GM19035 (cell line): Measurements from ENCODE around the gene ANO1.

Source experiments
- ATAC-seq: cut with Tn5 transposase; IDR thresholded peaks from one replicate; pipeline ENCODE4 v1.9.1; 2021; ENCODE audit not compliant: unreplicated experiment

Gene ANO1

DNA sequence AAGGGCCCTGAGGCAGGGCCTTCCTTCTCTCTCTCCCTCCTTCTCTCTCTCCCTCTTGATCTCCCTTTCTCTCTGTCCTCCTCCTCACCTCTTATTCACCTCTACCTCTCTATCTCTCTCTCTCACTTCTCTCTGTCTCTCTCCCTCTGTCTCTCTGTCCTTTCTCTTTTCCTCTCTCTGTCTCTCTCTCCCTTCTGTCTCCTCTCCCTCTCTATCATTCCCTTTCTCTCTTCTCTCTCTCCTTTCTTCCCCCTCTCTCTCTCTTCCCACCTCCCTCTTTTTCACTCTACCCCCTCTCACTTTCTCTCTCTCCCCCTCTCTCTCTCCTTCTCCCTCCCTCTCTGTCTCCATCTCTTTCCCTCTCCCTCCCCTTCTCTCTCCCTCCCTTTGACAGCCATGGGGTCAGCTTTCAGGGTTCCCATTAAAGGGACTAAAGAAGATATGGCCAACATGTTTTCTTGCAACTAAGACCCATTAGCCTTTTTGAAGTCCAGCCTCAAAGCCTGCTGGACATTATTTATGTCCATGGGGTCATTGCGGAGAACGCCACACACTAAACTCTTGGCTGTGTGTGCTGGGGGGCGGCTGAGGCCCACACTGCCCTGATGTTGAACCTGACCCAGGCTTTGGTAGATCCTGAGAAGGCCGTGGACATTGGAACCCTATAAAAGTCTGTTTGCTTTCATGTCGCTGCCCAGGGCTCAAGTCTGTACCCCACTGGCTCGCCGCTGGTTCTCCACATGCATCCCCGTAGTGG lies 15.0 kb downstream of the ANO1 start:
- ATAC-seq: no peak

DNA sequence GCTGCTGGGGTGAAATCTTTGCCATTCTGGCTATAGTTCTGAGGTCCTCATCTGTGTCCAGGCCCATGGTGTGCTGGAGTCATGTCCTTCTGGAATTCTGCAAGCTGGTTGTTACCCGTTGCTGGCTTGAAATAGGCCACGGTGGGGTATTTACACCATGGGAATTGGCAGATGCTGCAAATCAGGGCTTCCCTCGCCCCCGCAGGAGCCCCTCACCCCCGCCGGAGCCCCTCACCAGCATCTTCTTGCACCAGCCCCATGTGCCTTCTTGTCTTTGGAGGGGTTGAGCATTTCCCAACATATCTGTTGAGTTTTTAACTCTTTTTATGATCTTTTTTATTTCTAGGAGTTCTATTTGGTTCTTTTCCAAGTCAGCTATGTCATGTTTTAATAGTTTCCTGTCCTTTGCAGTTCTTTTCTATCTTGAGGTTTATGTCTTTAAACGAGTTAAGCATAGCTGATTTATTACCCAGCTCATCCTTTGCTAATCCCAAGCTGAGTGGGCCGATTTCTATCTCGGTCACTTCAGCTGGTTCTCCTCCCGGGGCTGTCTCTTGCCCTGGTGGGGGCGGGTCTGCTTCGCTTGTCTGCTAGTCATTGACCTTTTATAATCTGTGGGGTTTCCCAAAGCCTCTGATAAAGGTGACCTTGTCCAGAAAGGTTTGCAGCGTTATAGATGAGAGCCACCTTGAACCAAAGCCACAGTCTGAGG lies 17.6 kb downstream of the ANO1 start:
- ATAC-seq: no peak

DNA sequence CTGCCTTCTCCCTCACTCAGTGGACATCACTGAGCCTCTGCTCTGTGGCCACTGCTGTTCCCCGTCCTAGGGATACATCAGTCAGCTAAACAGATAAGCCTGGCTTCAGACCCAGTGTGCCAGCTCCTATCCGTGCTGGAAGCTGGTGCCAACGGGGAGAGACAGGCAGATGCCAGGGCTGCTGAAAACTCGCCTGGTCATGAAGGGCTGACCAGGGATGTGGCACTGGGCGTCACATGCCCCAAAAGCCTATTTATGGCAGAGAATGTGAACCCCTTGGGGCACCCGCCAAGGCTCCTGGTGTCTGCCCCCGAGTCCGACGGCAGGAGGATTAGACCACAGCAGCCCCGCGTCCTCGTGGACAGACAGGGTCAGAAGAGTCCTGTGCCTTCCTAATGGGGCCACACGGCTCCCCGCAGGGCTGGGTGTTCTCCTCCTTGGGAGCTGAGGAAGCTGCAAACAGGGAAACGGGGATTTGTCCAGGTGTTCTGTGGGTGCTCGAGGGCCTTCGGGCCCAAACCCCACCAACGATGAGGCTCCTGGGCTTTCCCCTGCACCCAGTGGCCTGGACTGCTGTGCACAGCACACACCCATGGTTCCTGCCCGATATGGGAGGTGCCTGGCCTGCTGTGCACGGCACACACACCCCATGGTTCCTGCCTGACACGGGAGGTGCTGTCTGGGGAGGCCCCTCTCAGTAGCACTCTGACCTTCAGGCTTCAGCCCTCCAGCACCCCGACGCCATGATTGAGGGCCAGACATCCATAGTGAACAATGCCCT lies 19.9 kb downstream of the ANO1 start:
- ATAC-seq: no peak

DNA sequence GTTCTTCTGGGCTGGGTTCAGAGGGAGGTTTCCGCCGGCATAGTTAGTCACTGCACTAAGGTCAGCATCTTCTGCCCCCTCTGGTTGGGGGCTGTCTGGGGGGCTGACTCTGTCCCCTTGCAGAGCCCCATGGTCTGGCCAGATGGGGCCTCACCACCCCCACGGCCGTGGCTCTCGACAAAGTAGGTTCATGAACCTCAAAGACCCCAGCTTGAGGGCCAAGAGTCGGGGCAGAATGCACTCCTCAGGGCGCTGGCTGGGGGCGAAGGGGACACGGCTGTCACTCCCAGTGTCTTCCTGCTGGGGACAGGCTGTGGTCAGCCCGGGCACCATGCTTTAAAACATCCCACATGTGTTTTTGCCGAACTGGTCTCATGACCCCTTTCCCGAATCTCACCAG lies 20.8 kb downstream of the ANO1 start:
- no peak for ATAC-seq

DNA sequence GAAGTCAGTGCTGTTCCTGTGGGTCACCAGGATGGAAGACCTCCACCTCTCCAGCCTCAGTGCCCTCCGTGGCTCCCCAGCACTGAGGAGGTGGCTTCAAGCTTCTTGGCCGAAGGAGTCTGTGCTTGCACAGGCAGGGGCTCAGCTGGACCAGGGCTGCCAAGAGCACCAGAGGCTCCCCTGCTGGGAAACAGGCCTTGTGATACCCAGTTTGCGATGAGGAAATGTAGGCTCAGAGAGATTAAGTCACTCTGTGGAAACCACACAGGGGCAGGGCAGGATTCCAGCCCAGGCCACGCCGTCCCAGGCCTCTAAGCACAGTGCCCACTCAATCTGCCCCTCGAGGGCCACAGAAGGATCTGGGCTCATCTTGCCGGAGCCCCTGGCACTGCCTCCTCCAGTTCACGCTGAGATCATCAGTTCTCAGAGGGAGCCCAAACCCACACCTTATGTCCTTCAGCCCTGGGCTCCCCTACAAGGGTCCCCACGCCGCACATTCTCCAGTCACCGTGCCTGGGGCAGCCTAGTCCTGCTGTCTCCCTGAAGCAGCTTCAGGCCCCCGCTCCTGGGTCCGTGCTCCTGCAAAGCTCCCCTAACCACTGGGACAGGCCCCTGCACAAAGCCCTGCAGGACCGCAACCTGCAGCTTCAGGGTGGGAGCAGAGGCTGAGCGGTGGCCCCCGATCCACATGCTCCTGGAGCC lies 21.6 kb downstream of the ANO1 start:
- no peak for ATAC-seq

DNA sequence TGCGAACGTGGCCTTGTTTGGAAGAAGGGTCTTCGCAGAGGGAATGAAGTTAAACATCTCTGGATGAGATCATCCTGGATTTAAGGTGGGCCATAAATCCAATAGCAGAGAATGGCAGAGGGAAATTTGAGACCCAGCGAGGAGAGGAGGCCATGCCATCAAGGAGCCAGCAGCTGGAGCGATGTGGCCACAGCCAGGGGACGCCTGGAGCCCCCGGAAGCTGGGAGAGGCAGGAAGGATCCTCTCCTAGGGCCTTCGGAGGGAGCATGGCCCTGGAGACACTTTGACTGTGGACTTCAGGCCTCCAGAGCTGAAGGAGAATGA lies 22.1 kb downstream of the ANO1 start:
- no peak for ATAC-seq

DNA sequence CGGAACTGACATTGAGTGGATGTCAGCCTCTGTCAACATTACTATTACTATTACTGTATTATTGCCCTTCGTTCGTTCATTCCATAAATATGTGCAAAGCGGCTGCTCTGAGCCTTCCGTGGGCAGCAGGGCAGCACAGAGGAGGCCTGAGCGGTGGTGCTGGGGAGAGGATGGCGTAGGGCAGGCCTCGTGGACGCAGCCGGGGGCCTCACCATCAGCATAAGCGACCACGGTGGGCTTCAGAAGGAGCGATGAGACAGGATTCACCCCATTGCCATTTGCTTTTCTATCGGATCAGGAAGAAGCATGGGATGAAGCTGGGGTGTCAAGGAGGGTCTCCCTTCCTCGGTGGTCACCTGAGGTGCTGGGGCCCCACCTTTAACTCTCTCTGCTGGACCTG lies 22.7 kb downstream of the ANO1 start:
- ATAC-seq: no peak

DNA sequence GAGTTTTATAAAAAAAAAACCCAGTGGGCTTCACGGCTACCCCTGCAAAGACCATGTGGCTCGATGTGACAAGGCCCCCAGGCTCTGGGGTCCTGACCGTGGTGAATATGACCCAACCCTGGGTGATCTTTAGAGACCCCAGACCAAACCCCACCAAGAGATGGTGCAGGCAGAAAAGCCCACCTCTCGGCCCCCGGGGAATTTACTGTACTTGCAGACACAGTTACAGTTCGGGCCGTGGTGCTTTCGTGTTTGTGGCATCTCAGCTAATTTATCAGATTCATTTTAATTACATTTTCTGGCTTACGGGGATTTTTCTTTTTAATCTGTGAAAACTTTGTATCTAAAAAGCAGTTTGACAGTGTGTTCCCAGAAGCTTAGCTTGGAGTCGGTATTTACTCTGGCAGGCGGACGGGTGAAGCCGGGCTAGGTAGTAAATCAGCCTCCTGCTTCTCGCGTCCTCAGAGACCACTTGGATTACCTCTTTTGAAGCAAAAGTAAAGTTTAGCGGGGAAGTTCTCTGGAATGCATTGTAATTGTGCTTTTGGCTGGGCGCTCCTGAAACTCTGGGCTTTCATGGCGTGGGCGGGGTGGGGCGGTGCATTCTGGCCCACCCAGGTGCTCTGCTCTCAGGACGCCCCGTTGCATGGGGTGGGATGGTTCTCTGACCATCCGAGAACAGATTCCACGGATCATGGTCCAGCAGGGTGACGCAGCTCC lies 25.3 kb downstream of the ANO1 start:
- ATAC-seq: no peak

DNA sequence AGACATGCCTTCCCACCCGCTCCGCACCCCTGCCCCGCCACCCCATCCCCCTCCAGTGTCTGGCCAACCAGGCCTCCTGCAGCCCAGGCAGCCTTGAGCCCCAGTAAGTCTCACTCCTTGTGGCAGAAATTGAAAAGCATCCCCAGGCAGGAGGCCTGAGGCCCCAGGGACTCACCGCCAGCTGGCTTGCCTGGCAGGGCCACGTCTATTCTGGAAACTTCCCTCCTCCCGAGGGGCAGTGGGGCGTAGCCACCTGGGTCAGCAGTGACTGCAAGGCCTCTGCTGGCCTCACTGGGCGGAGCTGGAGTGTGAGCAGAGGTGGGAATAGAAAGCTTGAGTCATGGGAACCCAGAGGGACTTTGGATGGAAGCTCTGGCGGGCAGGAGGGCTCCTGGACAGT lies 26.3 kb downstream of the ANO1 start:
- ATAC-seq: no peak

DNA sequence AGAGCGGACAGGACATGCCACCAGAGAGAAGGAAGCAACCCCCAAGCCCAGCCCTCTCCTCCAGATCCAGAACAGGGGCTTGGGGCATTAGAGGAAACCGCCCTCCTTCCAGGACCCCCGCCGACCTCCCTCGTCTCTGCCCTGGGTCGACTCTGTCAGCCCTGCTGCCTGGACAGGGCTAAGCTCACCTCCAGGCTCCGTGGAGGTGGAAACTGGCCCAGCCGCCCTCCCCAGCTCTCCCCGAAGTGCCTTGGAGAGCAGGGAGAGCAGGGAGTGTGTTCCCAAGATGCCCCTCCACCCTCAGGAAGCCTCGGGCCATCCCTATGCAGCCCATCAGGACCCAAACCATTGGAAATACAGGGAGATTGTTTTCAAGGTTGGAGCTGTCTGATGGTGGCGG lies 26.8 kb downstream of the ANO1 start:
- no peak for ATAC-seq

DNA sequence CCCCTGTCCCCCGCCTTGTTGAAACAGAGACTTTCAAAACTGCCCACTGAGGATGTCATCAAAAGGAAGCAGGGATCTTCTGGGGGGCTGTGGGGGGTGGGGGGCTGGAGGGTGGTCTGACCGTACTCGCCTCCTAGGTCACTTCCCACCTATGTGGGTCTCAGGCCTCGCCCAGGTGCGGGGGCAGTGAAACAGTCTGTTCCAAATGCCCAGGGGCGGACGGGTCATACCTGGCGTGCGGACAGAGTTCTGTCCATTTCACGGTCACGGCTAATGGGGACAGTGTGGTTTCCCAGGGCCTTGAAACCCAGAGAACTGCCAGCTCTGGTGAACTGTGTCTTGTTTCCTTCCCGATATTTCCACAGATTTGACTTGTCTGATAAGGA lies 27.2 kb downstream of the ANO1 start:
- no peak for ATAC-seq

DNA sequence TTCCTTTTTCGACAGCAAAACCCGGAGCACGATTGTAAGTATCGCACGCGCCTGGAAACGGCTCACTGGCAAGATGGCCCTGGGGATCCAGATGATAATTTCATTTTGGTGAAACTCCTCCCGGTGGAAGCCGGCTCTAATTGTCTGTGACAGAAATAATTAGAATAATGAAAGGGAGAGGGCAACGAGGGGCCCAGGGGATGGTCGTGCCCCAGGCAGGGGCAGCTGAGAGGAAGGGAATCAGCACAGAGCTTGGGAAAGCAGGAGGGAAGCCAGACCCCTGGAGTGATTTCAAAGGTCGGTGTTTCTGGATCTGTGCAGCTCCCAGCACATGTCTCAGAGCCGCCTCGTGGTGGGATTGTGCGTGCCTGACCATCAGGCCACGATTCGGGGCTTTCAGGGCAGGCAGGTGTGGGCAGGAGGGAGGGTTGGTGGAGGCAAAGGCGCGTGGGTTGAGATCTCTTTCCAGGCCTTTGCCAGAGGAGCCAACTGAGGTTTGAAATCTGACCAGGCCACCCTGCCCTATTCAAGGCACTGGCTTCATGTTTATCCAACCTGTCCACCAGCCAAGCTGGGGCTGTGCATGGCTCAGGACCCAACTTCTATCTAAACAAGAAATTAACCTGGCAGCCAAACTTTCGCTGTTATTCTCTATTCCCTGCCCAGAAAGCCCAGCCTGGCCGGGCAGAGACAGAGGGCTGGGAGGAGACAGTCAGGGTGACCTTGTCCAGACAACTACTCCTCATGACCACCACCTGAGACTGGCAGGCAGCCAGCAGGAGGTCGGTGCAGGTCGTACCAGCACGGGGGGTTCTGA lies 27.8 kb downstream of the ANO1 start:
- no peak for ATAC-seq

DNA sequence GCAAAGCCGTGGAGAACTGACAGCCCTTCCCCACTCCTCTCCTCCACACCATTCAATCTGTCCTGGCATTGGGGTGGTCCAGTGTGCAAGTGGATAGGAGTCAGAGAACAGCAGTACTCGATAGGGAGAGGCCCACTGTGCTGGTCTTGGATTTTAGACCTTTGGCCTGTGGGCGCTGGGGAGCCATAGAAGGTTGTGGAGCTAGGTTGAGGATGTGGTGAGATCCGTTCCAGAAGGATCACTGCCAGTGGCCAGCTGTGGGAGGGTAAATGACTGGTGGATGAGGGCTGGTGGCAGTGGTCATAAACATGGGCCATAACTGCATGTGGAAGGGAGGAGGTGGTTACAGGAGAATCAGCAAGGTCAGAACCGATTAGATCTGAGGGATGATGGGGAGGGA lies 28.6 kb downstream of the ANO1 start:
- ATAC-seq: no peak

DNA sequence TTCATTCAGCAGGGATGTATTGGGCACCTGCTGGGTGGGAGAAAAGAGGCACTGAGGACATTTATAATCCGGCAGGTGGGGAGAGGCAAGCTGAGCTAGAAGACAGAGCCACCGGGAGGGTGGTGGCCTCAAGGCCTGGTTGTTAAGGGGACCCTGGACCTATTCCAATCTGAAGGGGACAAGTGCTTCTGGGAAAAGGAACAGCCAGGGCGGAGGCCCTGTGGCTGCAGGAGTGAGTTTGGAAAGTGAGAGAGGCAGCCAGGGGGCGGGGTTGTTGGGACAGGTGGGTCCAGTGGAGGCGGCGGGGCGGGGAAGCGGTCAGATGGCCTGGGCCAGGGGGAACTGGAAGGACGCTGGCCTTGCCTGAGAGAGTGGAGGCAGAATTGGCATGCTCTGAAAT lies 29.1 kb downstream of the ANO1 start:
- ATAC-seq: no peak

DNA sequence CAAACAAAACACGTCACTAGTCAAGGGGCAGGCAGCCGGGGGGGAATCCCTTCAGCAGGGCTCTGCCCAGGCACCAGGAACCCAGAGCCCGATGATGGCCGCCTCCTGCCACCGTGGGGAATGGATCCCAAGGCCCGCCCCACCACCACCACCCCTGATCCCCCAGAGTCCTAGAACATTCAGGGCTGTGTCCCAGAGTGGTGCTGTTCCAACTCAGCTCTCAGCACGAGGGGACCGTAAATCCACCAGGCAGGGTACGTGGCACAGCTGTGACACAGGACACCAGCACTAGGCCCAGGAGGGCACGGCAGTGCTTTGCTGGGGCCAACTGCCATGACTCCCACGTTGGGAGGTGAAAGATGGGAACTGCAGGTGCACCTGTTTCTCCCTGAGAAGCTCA lies 29.6 kb downstream of the ANO1 start:
- no peak for ATAC-seq

DNA sequence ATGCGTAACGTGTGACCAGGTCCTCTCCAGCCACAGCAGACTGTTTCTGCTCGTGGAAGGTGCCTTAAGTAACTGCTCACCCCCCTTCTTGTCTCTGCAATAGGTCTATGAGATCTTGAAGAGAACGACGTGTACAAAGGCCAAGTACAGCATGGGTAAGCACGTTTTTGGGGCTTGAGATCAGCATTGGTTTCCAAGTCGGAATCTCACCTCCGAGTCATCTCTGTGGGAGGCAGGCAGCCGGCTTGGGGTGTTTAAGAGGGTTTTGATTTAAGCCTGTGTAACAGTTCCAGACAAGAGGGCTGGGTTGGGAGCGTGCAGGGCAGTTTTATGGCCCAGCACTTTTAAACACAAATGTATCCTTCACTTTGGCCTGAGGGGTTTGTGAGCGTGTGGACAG lies 30.1 kb downstream of the ANO1 start:
- ATAC-seq: no peak

DNA sequence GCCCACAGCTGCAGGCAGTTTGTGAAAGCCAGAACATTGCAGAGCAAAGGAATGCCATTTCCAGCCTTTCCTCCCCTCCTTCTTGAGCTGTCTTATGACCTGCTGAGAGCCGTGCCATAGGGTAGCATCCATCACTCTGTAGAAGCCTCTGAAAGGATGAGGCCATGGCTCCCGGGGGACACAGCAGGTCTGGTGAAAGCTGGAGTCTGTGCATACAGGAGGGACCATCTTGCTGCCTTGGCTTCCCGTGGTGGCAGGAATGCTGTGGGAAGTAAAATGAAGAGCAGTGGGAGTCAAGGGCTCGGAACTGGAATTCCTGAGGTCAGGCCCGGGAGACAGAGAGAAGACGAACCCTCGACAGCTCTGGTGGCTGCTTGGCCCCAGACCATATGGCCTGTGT lies 30.9 kb downstream of the ANO1 start:
- ATAC-seq: no peak

DNA sequence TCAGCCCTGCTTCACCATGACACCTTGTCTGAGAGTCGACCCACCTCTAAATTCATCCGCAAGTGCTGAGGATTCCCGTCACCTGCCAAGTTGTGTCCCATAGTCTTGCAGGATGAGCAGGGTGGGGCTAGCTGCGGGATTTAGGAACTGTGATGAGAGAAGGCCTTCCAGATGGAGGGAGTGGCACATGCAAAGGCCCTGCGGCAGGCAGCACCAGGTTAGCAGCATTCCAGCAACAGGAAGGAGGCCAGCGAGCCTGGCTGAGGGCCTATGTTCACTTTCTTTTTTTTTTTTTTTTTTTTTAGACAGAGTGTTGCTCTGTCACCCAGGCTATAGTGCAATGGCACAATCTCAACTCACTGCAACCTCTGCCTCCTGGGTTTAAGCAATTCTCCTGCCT lies 31.8 kb downstream of the ANO1 start:
- no peak for ATAC-seq

DNA sequence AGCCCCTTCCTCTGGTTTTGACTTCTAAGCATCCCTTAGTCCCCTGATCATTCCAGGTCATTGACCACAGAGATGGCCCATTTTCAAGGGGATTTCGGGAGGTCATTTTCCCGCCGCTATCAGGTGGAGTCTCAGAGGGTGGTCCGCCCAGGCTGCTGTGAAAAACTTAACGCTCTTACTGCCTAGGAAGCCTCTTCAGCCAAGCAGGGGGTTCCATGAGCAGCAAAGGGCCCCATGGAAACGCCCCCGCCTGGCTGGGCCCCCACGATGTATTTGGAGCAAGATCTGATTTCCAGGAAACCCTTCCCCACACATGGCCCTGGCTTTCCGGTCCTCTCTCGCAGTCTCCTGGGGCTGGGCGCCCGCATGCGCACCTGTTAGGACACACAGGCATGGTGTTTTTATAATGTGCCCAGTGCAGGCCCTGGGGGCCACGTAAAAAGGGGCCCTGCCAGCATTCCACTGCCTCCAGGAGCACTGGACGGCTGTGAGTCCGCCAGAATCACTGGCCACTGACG lies 32.5 kb downstream of the ANO1 start:
- no peak for ATAC-seq
